C4-2B (cell line): ENCODE results near the gene NCAPG2.

Experiments
- H3K27ac ChIP-seq: fragments of 450-650 bp; 2 replicates; pipeline ENCODE4 v1.5.1; 2017
- ZFX ChIP-seq: fragments of 450-650 bp; IDR thresholded peaks from 2 replicates; pipeline ENCODE4 v1.6.1; 2017
- TF ChIP-seq, protein P1 (sequence below): fragments of 450-650 bp; conservative IDR thresholded peaks from 2 replicates; pipeline ENCODE4 v1.5.1; 2017; ENCODE audit warnings: mild to moderate bottlenecking

The NCAPG2 gene

DNA sequence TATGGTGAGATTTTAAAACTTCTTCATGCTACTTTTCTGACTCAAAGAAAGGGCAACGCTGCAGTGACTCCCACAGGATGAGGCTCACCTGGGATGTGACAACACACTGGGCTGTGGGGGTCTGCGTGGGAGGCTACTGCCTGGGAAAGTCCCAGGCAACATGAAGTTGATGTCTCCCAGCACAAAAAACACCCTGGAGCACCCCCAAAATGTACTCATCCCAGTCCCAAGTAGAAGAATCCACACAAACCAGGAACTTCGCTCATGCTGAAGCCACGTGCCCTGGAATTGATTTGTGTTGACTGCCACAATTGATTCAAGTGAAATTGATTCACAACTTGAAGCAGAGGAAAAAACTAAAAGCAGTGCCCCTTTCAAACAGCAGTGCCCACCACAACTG is 92.1 kb downstream of the NCAPG2 start:
- H3K27ac ChIP-seq: no peak overlapping the region
- TF ChIP-seq, protein P1, sequence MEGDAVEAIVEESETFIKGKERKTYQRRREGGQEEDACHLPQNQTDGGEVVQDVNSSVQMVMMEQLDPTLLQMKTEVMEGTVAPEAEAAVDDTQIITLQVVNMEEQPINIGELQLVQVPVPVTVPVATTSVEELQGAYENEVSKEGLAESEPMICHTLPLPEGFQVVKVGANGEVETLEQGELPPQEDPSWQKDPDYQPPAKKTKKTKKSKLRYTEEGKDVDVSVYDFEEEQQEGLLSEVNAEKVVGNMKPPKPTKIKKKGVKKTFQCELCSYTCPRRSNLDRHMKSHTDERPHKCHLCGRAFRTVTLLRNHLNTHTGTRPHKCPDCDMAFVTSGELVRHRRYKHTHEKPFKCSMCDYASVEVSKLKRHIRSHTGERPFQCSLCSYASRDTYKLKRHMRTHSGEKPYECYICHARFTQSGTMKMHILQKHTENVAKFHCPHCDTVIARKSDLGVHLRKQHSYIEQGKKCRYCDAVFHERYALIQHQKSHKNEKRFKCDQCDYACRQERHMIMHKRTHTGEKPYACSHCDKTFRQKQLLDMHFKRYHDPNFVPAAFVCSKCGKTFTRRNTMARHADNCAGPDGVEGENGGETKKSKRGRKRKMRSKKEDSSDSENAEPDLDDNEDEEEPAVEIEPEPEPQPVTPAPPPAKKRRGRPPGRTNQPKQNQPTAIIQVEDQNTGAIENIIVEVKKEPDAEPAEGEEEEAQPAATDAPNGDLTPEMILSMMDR: no peak
- TF ChIP-seq ZFX: no peak

- H3K27ac ChIP-seq: no peak overlapping the region
- no peak for TF ChIP-seq ZFX
- TF ChIP-seq, protein P1: no peak
These were observed 93.1 kb downstream of the NCAPG2 start for GRCh38 chr7:158611541-158611940.

DNA sequence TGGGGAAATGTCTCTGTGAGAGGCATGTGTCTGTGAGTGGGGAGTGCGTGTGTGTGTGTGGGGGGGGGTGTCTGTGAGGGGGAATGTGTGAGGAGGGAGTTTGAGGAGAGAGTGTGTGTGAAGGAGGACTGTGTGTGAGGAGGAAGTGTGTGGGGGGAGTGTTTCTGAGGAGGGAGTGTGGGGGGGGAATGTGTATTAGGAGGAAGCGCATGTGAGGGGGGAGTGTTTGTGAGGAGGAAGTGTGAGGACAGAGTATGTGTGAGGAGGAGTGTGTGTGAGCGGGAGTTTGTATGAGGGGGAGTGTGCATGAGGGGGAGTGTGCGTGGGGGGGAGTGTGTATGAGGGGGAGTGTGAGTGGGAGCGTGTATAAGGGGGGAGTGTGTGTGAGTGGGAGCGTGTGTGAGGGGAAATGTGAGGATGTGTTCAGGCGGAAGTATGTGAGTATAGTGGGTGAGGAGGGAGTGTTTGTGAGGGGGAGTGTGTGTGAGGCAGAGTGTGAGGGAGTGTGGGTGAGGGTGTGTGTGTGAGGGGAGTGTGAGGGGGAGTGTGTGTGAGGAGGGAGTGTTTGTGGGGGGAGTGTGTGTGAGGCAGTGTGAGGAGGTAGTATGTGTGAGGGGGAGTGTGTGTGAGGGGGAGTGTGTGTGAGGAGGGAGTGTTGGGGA is 95.2 kb downstream of the NCAPG2 start:
- TF ChIP-seq, protein P1: no peak
- TF ChIP-seq ZFX: no peak
- H3K27ac ChIP-seq: no peak overlapping the region

DNA sequence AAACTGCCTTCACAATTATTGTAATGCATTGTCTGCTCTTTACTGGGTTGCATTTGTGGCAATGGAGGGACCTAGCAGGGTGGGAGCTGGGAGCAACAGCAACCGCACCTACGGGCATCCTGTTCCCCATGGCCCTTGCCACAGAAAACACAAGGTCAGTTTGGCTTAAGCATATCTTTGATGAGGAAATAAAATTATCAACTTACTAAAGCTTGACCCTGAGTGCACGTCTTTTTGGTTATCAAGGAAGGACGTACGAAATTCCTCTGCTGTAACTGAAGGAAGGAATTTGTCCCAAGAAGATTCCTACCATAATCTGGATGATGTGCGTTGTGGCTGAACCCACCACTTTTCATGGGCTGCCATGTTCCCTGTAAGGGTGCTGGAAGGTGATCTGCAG is 97.0 kb downstream of the NCAPG2 start:
- no peak overlapping the region for H3K27ac ChIP-seq
- TF ChIP-seq ZFX: no peak
- TF ChIP-seq, protein P1: no peak

DNA sequence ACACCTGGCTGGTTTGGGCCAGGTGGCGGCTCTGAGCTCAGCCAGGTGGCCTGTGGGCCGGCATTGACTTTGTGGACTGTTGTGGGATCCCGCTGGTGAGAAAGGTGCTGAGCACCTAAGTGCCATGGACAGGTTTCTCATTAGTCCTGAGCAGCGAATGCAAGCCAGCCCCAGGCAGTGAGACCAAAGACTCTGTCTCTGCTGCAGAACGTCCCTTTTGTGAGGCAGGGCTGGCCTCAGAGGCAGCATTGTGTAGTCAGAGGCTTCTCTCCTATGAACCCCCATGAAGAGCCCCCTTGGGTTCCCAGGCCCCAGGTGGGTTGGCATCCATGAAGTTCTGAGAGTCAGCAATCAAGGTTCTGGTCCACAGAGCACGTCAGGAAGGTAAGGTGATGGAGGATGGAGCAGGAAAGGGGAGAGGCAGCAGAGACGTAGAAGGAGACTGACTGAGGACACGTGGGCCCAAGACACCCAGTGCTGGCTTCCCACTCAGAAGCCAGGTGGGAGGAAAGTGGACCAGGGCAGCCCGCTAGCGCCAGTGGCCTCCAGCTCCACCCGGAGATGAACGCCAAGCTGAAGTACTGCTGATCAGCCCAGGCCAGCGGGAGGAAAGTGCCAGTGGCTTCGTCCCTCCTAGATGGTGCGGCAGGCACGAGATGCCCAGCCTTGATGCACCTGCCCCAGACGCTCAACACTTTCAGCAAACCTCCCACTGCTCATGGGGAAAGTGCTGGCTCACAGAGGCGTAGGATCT is 97.8 kb downstream of the NCAPG2 start:
- TF ChIP-seq, protein P1: no peak
- no peak for TF ChIP-seq ZFX
- no peak overlapping the region for H3K27ac ChIP-seq

DNA sequence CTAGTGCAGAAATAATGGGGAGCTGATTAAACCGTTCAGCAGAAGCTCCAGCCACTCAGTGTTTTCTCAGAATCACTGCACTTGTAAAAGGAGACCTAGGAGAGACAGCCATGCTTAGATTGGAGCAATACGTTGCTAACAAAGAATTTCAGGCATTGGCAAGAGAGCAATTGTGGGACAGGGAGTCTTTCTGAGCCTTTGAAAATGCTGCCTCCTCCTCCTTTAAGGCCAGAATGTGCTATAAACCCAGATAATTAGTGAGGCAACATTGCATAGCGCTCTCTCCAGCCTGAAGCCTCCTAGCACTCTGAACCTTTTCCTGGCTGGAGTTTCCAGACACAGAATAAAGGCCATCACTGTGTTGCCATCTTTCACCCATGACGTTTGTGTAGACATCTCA is 98.5 kb downstream of the NCAPG2 start:
- H3K27ac ChIP-seq: no peak overlapping the region
- TF ChIP-seq, protein P1: no peak
- no peak for TF ChIP-seq ZFX
